OCI-LY1 (cell line): ENCODE results near the gene KCTD13.
A peak's percentile ranks its signal among the peaks of the same experiment; 100 is the strongest.

Experiments used
- H2AFZ ChIP-seq: fragments of 200-600 bp; sonication (generic), shearing (Covaris generic); 2 replicates; pipeline ENCODE4 v1.6.0; 2014; ENCODE audit warnings: antibody characterized with exemption, mild to moderate bottlenecking, low read length
- H3F3A ChIP-seq: fragments of 200-600 bp; sonication (generic), shearing (Covaris generic); 2 replicates; pipeline ENCODE4 v1.6.0; 2014; ENCODE audit warnings: mild to moderate bottlenecking, antibody characterized with exemption, low read length, moderate library complexity; ENCODE audit not compliant: insufficient read depth
- H3K27ac ChIP-seq: fragments of 200-600 bp; sonication (generic); 2 replicates; pipeline ENCODE4 v1.5.1; 2014; ENCODE audit warnings: low read length, mixed run types, mild to moderate bottlenecking, low read depth; ENCODE audit not compliant: poor library complexity, severe bottlenecking
- H3K27me3 ChIP-seq: fragments of 200-600 bp; sonication (generic); 2 replicates; pipeline ENCODE4 v1.6.0; 2014; ENCODE audit warnings: antibody characterized with exemption, mild to moderate bottlenecking, low read length, moderate library complexity; ENCODE audit not compliant: insufficient read depth
- H3K36me3 ChIP-seq: fragments of 200-600 bp; sonication (generic); 2 replicates; pipeline ENCODE4 v1.6.1; 2014; ENCODE audit warnings: mild to moderate bottlenecking, antibody characterized with exemption, low read length, moderate library complexity, mixed read lengths; ENCODE audit not compliant: insufficient read depth
- H3K4me1 ChIP-seq: fragments of 200-600 bp; sonication (generic); 2 replicates; pipeline ENCODE4 v1.5.1; 2014; ENCODE audit warnings: mild to moderate bottlenecking, low read length, moderate library complexity; ENCODE audit not compliant: insufficient read depth, severe bottlenecking
- H3K4me2 ChIP-seq: fragments of 200-600 bp; sonication (generic), shearing (Covaris generic); 2 replicates; pipeline ENCODE4 v1.6.1; 2014; ENCODE audit warnings: low read length
- H3K4me3 ChIP-seq: fragments of 200-600 bp; sonication (generic); 2 replicates; pipeline ENCODE4 v1.5.1; 2014; ENCODE audit warnings: low read length, low read depth, mild to moderate bottlenecking, mixed read lengths; ENCODE audit not compliant: poor library complexity, severe bottlenecking
- H3K79me2 ChIP-seq: fragments of 200-600 bp; shearing (Covaris generic); 2 replicates; pipeline ENCODE4 v1.6.1; 2016; ENCODE audit warnings: mixed run types, low read length, mixed read lengths; ENCODE audit not compliant: insufficient read depth
- H3K9ac ChIP-seq: fragments of 200-600 bp; sonication (generic), shearing (Covaris generic); 2 replicates; pipeline ENCODE4 v1.6.1; 2014; ENCODE audit warnings: mild to moderate bottlenecking, low read length, mixed read lengths
- H3K9me2 ChIP-seq: fragments of 200-600 bp; sonication (generic), shearing (Covaris generic); 2 replicates; pipeline ENCODE4 v1.6.1; 2014; ENCODE audit warnings: low read depth, mild to moderate bottlenecking, low read length, mixed read lengths
- H3K9me3 ChIP-seq: fragments of 200-600 bp; shearing (Covaris generic); 2 replicates; pipeline ENCODE4 v1.6.1; 2014; ENCODE audit warnings: low read length, mixed read lengths
- H4K20me1 ChIP-seq: fragments of 200-600 bp; sonication (generic), shearing (Covaris generic); 2 replicates; pipeline ENCODE4 v1.6.0; 2016; ENCODE audit warnings: mild to moderate bottlenecking, low read length; ENCODE audit not compliant: insufficient read depth
- EZH2 ChIP-seq: fragments of 200-600 bp; sonication (generic), shearing (Covaris generic); IDR thresholded peaks from 2 replicates; pipeline ENCODE4 v1.8.0; 2017; ENCODE audit warnings: borderline replicate concordance, mixed run types, mild to moderate bottlenecking, antibody characterized with exemption, low read length, moderate library complexity, mixed read lengths
- TF ChIP-seq, protein P1 (sequence below): fragments of 200-600 bp; sonication (generic), shearing (Covaris generic); IDR thresholded peaks from 2 replicates; pipeline ENCODE4 v1.5.1; 2017; ENCODE audit warnings: mild to moderate bottlenecking, antibody characterized with exemption, low read length, moderate library complexity, mixed read lengths

The KCTD13 gene

DNA sequence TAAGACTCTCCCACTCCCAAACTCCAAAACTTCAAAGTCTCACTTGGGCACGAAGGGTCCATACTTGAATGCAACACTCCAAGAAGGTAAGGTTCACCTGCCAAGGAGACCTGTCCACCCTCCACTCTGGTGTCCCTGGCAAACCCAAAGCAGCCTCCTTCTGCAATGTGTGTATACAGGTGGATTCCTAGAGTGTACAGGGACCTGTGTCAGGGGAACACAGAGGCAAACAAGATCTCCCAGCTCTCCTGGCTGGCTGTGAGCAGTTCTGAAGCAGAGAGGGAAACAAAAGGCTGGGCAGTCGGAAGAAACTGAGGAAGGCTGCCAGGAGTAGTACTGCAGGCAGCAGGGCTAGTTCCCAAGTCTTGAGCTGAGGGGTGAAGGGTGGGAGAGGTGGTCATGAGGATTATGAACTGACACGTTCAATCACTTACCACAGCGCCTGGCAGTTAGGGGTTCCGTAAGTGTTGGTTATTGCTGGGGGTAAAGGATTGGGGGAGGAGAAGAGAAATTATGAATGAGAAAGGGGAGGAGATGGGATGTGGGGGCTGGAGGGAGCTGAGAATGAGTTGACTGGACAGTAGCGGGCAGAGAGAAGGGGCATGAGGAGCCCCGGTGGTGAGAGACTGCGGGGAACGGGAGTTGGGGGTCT lies 795 bp downstream of the KCTD13 start:
- H3K4me3 ChIP-seq: peak overlapping the region; percentile 68
- no peaks in the 10 kb centered on the region for H4K20me1 ChIP-seq
- H2AFZ ChIP-seq: no peak overlapping the region
- peaks cover 22% of the 10 kb centered on the region for H3K4me1 ChIP-seq
- no peaks in the 10 kb centered on the region for H3K9me2 ChIP-seq
- H3K4me2 ChIP-seq: peak overlapping the region; percentile 92
- H3K27me3 ChIP-seq: no peaks in the 10 kb centered on the region
- H3K36me3 ChIP-seq: peaks cover 18% of the 10 kb centered on the region; the same call in 1 of the 2 replicates
- H3K27ac ChIP-seq: no peak overlapping the region
- H3K9ac ChIP-seq: peak overlapping the region; percentile 60
- no peaks in the 10 kb centered on the region for H3F3A ChIP-seq
- no peaks in the 10 kb centered on the region for H3K9me3 ChIP-seq
- no peaks in the 10 kb centered on the region for H3K79me2 ChIP-seq
- TF ChIP-seq EZH2: no peak
- TF ChIP-seq, protein P1, sequence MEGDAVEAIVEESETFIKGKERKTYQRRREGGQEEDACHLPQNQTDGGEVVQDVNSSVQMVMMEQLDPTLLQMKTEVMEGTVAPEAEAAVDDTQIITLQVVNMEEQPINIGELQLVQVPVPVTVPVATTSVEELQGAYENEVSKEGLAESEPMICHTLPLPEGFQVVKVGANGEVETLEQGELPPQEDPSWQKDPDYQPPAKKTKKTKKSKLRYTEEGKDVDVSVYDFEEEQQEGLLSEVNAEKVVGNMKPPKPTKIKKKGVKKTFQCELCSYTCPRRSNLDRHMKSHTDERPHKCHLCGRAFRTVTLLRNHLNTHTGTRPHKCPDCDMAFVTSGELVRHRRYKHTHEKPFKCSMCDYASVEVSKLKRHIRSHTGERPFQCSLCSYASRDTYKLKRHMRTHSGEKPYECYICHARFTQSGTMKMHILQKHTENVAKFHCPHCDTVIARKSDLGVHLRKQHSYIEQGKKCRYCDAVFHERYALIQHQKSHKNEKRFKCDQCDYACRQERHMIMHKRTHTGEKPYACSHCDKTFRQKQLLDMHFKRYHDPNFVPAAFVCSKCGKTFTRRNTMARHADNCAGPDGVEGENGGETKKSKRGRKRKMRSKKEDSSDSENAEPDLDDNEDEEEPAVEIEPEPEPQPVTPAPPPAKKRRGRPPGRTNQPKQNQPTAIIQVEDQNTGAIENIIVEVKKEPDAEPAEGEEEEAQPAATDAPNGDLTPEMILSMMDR: no peak

DNA sequence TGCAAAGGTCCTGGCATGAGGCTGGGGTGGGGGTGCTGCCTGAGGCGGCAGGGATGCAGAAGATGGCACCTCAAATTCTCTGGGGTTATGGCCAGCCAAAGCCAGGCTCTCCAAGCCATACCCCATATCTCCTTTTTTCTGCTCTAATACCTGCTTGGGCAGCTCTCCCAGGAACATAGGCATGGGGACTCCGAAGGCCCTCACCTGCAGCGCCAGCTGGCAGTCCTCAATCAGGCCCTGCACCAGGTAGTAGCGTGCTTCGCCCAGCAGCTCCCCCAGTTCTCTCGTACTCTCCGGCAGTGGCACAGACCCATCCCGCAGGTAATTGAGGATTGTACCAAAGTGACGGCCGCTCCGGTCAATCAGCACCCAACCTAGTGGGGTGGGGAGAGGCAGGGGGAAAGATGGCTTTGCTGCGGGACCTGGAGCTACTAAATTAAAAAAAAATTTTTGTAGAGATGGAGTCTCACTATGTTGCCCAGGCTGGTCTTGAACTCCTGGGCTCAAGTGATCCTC lies 3.0 kb downstream of the KCTD13 start:
- H3K4me1 ChIP-seq: peaks cover 22% of the 10 kb centered on the region
- H3K9me2 ChIP-seq: no peaks in the 10 kb centered on the region
- no peaks in the 10 kb centered on the region for H3K79me2 ChIP-seq
- H3K4me3 ChIP-seq: no peak overlapping the region
- no peak overlapping the region for H3K9ac ChIP-seq
- peaks cover 31% of the 10 kb centered on the region; the same call in 1 of the 2 replicates for H3K36me3 ChIP-seq
- H3K27me3 ChIP-seq: no peaks in the 10 kb centered on the region
- TF ChIP-seq, protein P1: no peak
- TF ChIP-seq EZH2: no peak
- no peak overlapping the region for H3K4me2 ChIP-seq
- no peaks in the 10 kb centered on the region for H3F3A ChIP-seq
- no peak overlapping the region for H2AFZ ChIP-seq
- H3K9me3 ChIP-seq: no peaks in the 10 kb centered on the region
- H4K20me1 ChIP-seq: no peaks in the 10 kb centered on the region
- H3K27ac ChIP-seq: no peak overlapping the region

DNA sequence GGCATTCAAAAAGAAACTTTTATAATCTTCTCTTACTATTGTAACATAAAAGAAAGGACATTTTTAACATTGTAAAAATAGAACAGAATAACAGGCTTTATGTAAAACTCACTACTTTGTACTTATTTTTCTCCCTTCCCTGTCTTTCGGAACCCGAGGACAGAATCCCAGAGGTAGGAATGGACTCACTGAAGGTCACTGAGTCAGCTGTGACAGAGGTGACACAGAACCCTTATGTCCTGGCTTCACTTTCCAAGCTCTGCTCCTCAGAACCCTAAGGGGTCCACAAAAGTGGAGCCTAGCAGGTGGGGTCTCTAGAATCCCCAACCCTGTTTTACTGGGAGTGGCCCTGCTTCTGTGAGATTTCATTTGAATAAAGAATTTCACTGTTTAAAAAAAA lies 3.7 kb downstream of the KCTD13 start:
- H4K20me1 ChIP-seq: no peaks in the 10 kb centered on the region
- H3K9me2 ChIP-seq: no peaks in the 10 kb centered on the region
- no peak overlapping the region for H3K4me3 ChIP-seq
- H3K36me3 ChIP-seq: peaks cover 31% of the 10 kb centered on the region; the same call in 1 of the 2 replicates
- H3K27ac ChIP-seq: no peak overlapping the region
- H3K27me3 ChIP-seq: no peaks in the 10 kb centered on the region
- H3K4me1 ChIP-seq: peaks cover 22% of the 10 kb centered on the region
- H3K4me2 ChIP-seq: no peak overlapping the region
- H3K9me3 ChIP-seq: no peaks in the 10 kb centered on the region
- no peak overlapping the region for H3K9ac ChIP-seq
- H2AFZ ChIP-seq: no peak overlapping the region
- H3F3A ChIP-seq: no peaks in the 10 kb centered on the region
- no peak for TF ChIP-seq EZH2
- TF ChIP-seq, protein P1: no peak
- no peaks in the 10 kb centered on the region for H3K79me2 ChIP-seq
